Prostate gland (tissue), 2 donors: Measurements from ENCODE around the gene TEK.

Experiments used
- POLR2AphosphoS5 ChIP-seq: sonication (generic); formaldehyde crosslinking; IDR thresholded peaks from one replicate; pipeline ENCODE4 v1.6.1; 2017; ENCODE audit warnings: antibody characterized with exemption
- TF ChIP-seq, protein P1 (sequence below), 4 experiments: fragments of 200-600 bp in 2 of 4; fragments of 450-650 bp in 2 of 4; sonication (generic) in 2 of 4; IDR thresholded peaks; 1 replicate in 3 of 4; 2 replicates in 1 of 4; pipeline ENCODE4 v1.5.1; 2016 to 2019; ENCODE audit warnings: antibody characterized with exemption in 4 of 4, mild to moderate bottlenecking in 2 of 4, moderate library complexity in 2 of 4

DNA sequence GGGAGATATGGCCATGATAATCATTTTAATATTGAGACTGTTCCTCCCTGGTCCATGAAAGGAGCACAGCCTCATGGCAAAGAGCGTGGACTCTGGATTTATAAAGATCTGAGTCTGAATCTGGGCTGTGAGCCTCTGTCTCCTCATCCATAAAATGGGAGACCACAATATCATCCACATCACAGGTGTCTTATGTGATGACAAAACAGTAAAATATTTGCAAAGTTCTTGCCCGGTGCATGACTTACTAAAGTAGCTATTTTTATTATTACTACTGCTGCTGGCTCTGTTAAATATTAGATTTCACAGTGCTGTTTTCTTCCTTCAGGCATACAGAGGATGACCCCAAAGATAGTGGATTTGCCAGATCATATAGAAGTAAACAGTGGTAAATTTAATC is 74.1 kb downstream of the TEK start:
- TF ChIP-seq, protein P1, sequence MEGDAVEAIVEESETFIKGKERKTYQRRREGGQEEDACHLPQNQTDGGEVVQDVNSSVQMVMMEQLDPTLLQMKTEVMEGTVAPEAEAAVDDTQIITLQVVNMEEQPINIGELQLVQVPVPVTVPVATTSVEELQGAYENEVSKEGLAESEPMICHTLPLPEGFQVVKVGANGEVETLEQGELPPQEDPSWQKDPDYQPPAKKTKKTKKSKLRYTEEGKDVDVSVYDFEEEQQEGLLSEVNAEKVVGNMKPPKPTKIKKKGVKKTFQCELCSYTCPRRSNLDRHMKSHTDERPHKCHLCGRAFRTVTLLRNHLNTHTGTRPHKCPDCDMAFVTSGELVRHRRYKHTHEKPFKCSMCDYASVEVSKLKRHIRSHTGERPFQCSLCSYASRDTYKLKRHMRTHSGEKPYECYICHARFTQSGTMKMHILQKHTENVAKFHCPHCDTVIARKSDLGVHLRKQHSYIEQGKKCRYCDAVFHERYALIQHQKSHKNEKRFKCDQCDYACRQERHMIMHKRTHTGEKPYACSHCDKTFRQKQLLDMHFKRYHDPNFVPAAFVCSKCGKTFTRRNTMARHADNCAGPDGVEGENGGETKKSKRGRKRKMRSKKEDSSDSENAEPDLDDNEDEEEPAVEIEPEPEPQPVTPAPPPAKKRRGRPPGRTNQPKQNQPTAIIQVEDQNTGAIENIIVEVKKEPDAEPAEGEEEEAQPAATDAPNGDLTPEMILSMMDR (IDR thresholded peaks at IDR 0.05): no peak
- TF ChIP-seq POLR2AphosphoS5: no peak
